Activated CD4-positive, alpha-beta T cell treated with anti-CD3 and anti-CD28 coated beads for 4 hours (primary cell): ENCODE results near the gene CYTH4.

Source experiments
- DNase-seq, 2 donors: peaks; one replicate each; pipeline ENCODE4 v3.0.0-alpha.2; 2020

Gene CYTH4

DNA sequence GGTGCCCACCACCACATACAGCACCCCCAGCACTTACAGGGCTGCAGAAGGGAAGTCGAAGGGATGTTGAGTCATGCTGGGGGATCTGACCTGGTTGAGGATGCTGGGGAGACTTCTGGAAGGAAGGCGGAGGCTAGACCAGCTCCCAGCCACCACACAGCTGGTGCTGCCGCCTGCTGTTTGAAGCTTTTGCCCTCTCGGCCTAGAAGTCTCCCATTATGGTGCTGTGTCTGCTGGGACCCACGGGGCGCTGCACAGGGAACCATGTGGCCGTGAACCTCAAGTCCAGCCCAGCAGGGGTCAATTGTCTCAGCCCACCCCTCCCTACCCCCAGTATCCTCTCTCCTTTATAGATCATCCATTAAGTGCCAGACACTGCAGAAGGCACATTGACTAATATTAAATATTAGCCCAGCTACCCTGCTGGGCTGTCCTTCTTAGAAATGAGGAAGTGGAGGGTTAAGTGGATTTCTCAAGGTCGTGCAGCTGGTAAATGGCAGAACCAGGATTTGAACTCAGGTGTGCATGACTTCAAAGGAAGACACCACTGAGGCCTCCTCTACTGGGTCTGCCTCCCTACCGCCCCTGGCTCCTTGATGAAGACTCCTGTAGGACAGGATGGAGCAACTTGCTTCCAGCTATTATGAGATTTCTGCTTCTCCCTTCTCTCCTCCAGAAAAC is 49.7 kb downstream of the CYTH4 start:
- no peak for DNase-seq

DNA sequence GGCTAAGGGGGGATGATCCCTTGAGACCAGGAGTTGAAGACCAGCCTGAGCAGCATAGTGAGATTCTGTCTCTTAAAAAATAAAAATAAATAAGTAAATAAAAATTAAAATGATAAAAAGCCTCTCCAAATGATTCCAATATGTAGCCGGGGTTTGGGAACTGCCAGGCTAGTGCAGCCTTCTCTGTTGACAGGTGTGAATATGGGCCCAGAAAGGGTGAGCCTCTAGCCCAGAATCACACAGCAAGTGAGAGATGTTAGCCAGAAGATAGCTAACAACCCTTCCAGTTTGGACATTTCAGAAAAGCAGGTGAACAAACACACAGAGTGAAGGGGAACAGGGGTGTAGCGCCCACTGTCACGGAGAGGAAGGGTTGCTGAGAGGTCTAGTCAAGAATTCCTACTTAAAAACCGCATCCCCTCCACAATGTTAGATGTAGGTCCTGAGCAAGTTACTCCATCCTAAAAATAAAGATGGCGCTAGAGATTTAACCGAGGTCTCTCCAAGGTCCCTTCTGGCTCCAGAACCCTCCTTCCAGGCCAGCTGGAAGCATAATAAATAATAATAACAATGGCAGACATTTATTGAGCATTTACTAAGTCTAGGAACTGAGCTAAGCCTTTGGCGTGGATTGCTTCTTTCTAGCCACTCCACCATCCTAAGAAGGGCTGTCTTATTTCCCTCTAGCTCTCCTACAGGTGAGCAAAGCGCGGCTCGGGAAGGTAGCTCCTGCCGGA is 51.6 kb downstream of the CYTH4 start:
- DNase-seq, result no peak

DNA sequence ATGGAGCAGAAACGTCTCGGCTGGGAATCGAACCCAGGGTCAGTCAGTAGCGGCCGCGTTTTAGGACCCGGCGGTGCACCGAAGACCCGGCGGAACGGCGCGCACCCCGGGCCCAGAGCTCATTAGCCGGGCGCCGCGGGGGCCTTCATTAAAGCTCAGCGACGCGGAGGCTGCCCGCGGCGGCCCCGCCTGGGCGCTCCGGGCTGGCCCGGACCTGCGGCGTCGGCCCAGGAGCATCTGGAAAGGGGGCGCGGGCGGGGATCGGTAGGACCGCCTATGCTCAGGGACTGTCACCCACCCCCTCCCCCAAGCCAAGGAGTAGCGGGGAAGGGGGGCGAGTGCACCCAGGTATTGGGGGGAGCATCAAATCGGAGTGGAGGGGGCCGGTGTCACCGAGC is 52.2 kb downstream of the CYTH4 start:
- DNase-seq, result no peak

DNA sequence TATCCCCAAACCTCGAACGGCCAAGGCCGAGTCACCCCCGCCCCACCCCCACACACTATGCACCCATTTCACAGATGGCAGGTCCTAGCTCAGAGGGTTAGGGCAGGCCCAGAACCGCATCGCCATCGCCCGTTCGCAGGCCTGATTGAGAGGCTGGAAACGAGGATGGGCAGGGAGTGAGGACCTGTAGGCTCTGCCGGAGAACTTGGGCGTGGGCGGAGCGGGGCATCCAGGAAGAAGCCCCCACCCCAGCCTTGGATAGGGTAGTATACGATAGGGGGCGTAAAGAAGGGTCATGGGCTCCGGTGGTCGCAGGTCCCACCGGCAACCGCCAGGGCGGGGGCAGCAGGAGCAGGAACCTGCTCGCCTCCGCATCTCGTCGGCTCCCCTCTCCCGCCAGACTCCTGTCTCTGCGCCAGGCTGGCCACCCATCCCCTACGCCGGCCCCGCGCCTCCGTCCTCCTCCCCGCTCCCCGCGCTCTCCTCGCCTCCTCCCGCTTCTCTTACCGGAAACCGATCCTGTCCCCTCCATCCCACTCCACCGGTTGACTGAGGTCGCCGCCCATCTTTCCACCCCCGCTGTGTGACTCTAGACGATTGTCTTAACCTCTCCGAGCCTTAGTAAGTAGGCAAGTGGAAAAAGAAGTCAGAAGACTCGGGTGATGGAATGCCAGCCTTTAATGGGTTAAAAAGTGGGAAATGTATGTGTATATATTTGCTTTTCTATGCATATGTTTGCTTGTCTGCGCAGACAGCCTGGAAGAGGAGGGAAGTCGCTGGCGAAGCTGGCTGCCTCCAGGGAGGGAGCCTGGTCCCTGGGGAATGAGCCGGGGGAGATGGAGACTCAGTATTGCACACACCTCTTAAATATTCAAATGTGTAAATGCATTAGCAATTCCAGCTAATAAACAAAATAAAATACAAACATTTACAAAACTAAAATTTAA is 52.8 kb downstream of the CYTH4 start:
- no peak for DNase-seq

DNA sequence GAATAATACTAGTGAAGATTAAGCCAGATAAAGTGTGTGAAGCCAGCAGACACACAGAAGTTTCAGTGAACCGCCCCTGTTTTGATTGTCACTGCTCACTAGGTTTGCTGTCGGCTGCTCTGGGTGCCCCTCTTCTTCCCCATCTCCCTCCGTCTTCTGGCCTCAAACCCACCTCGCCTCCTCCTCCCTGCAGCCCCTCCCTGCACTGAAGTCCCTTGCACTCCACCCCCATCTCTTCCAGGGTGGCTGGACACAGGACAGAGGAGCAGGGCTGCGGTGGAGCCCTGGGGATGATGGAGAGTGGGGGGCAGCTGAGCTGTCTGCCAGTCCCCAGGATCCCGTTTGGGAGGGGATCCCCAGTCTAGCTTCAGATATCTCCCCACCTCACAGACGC is 53.5 kb downstream of the CYTH4 start:
- DNase-seq, result no peak

DNA sequence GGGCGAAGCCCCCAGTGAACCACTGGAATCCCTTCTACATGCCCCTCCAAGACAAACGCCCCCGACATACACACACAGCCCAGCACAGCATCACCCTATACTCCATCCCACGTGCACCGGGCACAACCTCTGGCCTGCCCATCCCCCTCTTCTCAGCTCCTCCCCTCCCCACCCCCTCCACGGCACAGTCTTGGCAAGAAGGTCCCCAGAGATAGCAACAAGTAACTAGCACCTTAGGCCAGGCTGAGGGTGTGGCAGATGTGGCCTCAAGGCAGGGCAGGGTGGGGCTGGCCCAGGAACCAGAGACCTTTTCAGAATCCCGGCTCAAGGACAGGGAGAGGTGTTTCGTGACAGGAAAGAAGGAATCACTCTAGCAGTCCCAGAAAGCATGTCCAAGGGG is 54.3 kb downstream of the CYTH4 start:
- no peak for DNase-seq

DNA sequence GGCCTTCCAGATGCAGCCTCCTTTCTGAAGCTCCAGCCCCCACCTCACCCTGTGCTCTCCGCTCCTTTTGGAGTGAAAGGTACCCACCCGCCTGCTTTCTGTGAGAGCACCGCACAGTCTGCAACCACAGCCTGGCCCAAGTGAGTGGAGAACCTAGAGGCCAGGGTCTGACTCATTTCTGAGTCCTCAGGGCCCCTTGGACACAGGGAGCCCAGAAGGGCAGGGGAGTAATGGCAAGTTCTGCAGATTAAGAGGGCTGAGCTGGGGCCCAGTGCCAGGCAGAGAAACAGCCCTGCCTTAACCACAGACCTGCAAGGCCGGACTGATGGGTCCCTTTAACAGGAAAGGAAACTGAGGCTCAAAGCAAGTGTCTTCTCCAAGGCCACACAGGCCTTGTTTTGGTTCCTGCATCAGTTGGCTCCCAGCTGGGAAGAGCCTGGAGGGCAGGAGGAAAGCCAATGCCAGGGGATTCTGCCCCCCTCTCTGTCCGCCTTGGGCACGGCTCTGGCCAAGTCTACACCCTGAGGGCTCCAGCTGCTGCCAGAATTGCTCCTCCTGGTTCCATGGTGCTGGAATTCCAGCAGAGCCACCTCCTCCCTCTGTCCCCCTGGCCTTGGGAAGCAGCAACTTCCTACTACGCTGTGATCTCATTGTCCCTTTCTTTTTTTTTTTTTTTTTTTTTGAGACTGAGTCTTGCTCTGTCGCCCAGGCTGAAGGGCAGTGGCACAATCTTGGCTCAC is 55.1 kb downstream of the CYTH4 start:
- DNase-seq, result no peak

DNA sequence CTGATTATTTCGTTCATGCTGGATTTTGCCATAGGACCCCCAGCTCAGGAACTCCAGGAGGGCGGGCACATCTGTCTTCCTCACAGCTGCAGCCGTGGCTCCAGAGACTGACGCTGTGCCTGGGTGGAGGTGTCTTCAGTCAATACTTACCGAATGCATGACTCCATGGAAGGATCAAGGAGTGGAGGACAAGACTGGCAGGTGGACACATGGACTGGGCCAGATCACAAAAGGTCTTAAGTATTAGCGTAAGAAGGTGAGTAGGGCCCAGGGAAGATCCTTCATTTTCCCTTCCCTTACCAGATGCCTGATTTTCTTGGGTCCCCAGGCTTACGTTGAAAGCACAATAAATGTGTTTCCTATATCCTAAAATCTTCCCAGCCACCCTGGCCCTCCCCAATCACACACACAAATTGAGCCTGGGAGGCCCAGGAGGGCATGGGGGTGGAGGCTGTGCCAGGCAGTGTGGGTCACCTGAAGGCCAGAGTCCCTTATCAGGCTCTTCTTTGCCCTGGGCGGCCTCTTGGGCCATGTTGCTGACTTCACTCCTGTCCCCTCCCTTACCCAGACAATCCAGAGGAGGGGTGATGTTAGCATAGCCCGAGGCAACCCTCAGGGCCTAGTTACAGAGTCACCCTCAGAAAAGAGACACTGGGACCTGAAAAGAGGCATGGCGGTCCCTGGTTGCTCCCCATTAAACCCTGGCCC is 56.4 kb downstream of the CYTH4 start:
- DNase-seq, result no peak

DNA sequence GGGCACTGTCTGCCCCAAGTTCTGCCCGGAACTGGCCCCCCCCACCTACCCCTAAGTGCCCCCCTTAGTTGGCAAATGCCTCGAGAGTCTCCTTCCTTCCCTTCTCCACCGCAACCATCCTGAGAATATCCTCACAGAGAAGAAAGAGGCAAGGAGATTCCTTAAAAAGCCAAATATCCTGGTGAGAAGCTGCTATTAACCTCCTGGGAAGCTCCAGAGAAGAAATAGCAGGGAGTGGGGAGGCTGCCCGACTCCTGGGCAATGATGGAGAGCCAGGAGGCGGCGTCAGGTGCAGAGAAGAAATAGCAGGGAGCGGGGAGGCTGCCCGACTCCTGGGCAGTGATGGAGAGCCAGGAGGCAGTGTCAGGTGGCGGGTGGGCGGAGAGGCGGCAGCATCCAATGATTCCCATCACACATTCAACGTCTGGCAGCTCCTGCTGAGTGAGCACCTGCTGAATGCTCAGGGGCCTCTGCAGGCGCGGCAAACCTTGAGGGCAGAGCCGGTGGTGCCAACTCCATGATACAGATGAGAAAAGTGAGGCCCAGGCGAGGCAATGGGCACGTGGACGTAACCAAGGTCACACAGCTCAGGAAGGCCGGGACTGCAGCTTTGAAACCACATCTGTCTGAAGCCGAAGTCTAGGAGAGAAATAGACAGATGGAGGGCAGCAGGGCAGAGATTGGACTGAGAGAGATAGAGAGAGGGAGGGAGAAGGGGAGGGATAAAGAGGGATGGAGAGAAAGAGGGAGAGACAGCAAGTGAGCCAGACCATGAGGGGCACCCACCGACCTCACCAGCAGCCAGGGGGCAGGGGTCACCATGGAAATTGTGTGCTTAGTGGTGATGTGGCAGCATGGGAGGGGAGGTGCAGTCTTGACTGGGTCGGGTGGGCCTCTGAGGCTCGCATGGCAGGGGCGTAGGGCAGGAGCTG is 58.3 kb downstream of the CYTH4 start:
- no peak for DNase-seq

DNA sequence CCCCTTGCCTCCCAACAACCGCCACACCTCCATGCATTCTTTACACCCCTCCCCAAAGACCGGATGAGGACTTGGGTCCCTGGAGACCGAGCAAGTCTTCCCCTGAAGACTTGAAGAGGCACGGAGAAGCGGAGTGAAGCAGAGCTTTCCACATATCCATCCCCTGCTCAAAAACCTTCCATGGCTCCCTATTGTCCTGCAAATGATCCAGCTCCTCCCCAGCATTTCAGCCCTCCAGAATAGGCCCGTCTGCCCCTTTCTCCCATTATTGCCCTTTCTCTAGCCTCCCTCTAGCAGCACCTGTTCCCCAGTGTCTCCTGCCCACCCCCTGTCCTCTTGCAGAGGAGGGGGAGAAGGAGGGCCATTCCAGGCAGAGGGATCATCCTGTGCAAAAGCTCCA is 59.8 kb downstream of the CYTH4 start:
- DNase-seq, result no peak

DNA sequence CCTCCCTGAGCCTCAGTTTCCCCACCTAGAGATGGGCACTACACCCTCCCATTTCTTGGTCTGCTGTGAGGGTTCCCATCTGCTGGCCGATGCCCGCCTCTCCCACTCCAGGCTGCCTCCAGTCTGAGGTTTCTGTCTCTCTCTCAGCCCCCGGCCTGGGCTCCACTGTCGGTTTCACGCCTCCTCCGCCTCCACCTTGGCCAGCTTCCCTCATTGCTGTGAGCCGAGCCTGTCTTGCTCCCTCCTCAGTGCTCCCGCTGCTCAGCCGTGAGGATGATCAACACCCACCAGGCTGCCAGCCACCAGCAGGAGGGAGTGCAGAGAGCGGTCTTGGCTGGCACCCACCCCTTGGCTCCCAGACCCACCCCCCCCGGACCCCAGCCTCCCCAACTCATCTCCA is 61.0 kb downstream of the CYTH4 start:
- no peak for DNase-seq

DNA sequence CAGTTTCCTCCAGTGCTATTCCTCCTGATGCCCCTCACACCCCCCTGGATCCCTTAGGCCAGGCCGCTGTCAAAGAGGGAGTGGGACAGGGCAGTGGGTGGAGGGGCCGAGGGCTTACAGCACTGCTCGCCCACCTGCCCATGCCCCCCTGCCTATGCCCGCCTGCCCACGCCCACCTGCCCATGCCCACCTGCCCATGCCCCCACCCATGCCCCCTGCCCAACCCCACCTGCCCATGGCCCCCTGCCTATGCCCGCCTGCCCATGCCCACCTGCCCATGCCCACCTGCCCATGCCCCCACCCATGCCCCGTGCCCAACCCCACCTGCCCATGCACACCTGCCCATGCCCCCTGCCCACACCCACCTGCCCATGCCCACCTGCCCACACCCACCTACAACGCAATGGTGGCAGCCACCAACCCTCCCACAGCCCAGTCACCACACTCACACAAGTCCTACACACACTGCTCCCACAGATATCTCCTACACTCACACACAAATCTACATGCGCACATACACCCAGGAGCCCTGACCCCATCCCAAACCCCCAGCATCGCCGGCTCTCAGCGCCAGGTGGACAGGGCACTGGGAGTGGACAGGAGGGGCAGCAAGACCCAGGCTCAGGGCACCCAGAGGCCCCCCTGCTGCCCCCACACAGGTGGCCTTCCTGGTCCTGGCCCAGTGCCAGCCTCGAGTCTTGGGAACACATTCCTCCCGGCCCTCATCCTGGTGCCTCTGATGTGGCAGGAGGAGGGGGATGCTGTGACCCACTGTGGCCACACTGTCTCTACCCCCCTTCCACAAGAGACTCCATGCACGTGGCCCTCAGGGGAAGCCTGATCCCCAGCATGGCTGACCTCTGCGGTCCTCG is 61.8 kb downstream of the CYTH4 start:
- no peak for DNase-seq

DNA sequence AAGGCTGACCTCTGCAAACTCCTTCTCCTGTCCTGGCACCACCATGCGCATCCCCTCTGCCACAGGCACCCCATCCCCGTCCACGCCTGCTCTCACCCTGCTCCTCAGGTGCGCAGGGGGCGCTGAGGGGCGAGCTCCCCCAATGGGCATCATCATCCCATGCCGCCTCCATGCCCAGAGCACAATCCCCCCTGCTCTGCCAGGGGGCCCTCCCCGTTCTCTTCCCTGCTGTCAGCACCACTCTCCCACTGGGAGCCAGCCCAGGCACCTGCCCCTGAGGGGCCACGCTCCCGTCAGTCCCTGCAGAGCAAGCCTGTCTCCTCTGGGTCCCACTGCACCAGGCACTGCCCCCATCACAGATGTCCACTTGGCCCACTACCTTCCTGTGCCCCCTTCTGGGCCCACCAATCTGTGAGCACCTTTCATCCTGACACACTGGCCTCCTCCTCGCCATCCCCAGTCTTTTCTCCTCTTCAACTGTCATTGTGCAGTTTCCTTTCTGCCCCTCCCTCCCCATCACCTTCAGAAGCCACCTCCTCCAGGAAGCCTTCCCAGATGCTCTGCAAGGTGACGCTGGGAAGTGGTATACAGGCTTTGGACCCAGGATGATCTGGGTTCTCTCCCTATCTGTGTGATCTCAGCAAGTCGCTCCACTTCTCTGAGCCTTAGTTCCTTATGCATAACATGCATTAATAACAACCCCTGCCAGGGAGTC is 62.6 kb downstream of the CYTH4 start:
- no peak for DNase-seq

DNA sequence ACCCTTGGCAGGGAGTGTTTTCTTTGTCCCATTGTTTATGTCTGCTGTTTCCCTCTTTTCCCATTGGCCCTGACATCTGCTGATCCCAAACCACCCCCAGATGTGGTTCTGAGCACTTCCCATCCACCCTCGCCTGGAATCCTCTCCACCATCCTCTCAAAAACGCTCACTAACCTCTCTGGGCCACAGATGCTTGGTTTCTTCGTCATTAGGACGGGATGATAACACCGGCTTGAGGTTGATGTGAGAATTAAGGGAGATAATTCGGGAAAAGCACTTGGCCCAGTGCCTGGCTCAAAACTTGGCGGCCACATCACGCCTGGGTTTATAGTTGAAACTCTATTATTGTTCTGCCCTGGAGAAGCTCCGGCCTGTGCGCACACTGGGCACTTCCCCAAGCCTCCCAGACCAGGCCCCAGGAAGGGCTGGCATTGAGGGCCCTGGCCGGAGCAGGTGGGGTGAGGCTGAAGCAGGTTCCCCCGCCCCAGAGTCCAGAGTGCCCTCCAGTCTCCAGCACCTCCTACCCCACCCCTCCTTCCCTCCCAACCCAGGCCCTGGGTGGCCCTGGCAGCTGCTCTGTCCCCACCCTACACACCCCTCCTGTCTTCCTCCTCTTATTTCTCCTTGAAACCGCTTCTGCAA is 63.7 kb downstream of the CYTH4 start:
- no peak for DNase-seq

DNA sequence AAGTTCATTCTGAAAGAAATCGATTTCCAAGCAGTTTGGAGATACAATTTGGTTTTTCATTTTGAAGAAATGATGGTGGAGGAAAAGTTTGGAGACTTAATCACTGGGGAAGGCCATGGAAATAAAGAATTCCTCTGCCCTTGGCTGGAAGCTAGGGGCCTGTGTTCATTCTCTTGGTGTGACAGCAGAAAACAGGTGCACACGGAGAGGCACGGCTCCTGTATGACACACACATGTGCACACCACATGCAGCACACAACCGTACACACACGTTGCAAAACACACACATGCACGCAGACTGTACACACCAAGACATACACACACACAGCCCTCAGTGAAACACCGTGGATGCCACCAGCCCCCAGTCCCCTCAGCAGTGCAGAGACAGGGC is 64.2 kb downstream of the CYTH4 start:
- DNase-seq, result no peak

DNA sequence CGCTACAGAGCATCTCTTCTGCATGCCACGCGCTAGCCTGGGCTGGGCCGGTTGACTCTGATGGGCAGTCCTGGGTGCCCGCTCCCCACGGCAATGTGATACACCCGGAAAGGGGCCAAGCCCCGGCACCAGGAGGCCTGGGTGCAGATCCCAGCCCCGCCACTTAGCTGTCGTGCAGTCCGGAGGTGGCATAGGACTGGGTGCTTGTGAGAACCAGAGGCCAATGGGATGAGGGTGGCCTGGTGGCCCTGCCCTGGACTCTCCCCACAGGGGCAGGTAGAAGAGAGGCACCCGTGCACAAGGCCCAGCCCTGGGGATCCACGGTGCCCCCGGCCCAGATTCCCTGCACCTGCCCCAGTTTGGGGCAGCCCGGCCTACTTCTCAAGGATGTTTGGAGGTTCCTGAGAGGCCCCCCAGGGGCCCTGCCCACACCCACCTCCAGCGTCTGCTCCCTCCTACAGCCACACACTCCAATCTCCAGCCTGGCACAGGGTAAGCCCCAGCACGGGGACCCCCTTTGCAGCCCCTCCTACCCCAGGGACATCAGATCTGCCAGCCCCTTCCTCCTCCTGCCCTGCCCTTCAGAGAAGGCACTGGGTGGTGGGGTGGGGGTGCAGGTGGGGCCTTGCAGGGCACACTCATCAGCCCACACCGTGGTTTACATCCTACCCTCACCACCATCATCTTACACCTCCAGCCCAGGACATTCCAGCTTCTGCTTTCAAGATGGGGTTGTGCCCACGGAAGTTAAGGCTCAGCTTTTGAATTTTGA is 66.9 kb downstream of the CYTH4 start:
- DNase-seq, result no peak

DNA sequence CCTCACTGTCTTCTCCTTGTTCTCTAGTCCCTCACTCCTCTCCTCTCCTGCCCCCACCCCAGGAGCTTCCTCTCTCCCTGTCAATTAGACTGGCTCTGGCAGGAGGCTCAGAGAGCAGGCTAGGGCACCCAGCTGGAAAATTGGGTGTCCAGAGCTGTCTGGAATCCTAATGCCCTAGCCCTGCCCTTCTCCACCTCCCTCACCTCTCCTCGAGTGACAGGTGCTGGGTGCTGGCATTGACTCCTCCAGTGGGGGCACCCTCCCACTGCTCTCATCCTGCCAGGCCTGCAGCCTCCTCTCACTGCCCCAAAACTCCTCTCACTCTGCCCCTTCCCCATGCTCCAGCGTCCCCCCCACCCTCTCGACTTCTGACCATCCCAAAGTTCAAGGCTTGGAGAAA is 68.9 kb downstream of the CYTH4 start:
- no peak for DNase-seq

DNA sequence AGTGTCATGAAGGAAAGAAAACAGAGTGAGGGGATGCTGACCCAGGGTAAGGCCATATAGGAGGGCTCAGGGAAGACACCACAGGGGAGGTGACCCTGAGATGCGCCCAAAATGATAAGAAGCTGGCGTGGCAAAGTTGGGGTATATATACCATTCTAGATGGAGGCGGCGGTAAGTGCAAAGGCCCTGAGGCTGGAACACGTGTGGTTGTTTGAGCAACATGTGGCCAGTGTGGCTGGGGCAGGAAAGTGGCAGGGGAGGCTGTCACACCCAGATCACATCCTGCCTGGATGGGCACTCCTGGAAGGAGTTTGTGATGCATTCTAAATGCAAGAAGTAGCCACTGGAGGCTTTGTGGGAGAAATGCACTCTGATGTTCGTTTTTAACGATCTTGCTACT is 70.2 kb downstream of the CYTH4 start:
- no peak for DNase-seq
